Measurements from ENCODE around the gene C20orf96.

Gene C20orf96

GRCh38 chr20:312866-313265, 22.3 kb upstream of the C20orf96 start:
- no peak for DNase-seq (ENCODE audit: low read depth in 2 of 2)

- DNase-seq (ENCODE audit: low read depth in 2 of 2): no peak
Measured at GRCh38 chr20:312067-312466, 21.5 kb upstream of the C20orf96 start.

- no peak for DNase-seq (ENCODE audit: low read depth in 2 of 2)
Measured at GRCh38 chr20:311609-312008, 21.1 kb upstream of the C20orf96 start.

- no peak for DNase-seq (ENCODE audit: low read depth in 2 of 2)
Measured at GRCh38 chr20:310645-311044, 20.1 kb upstream of the C20orf96 start.

GRCh38 chr20:309841-310644, 19.5 kb upstream of the C20orf96 start:
- DNase-seq (ENCODE audit: low read depth in 2 of 2): peak; percentile 39 to 69

- no peak for DNase-seq (ENCODE audit: low read depth in 2 of 2)
Measured at GRCh38 chr20:309306-309840, 18.8 kb upstream of the C20orf96 start.

GRCh38 chr20:308427-309038, 18.0 kb upstream of the C20orf96 start:
- no peak for DNase-seq (ENCODE audit: low read depth in 2 of 2)

GRCh38 chr20:305745-306144, 15.2 kb upstream of the C20orf96 start:
- DNase-seq (ENCODE audit: low read depth in 2 of 2): no peak

- no peak for DNase-seq (ENCODE audit: low read depth in 2 of 2)
Measured at GRCh38 chr20:301886-302848, 11.6 kb upstream of the C20orf96 start.

- no peak for DNase-seq (ENCODE audit: low read depth in 2 of 2)
Measured at GRCh38 chr20:300345-300990, 9.9 kb upstream of the C20orf96 start.

- DNase-seq (ENCODE audit: low read depth in 2 of 2): no peak
Measured at GRCh38 chr20:298776-299391, 8.3 kb upstream of the C20orf96 start.

GRCh38 chr20:297925-298775, 7.6 kb upstream of the C20orf96 start:
- no peak for DNase-seq (ENCODE audit: low read depth in 2 of 2)

- peak; percentile 70 to 71 for DNase-seq (ENCODE audit: low read depth in 2 of 2)
Measured at GRCh38 chr20:297098-297924, 6.8 kb upstream of the C20orf96 start, which contains the start of gene ZCCHC3. ZCCHC3 (plus strand) TSS chr20:297570; CDS start chr20:297587, 17 bp downstream.

- no peak for DNase-seq (ENCODE audit: low read depth in 2 of 2)
Measured at GRCh38 chr20:295804-296203, 5.3 kb upstream of the C20orf96 start.

GRCh38 chr20:294602-295001, 4.1 kb upstream of the C20orf96 start:
- DNase-seq (ENCODE audit: low read depth in 2 of 2): no peak

- DNase-seq (ENCODE audit: low read depth in 2 of 2): no peak
Measured at GRCh38 chr20:289693-290083, 862 bp downstream of the C20orf96 start.

GRCh38 chr20:288956-289692, 1.4 kb downstream of the C20orf96 start:
- no peak for DNase-seq (ENCODE audit: low read depth in 2 of 2)

- DNase-seq (ENCODE audit: low read depth in 2 of 2): no peak
Measured at GRCh38 chr20:286508-286907, 4.0 kb downstream of the C20orf96 start.

Measured in activated CD8-positive, alpha-beta memory T cell treated with anti-CD3 and anti-CD28 coated beads for 4 hours (primary cell).